ENCODE results near the gene SMIM23. TPM values are rescaled to one million over a fixed set of nuclear protein-coding genes. Genes with fewer than 3 reads are reported as not detected.

SMIM23 gene
- total and polyA plus RNA-seq, 2 of the 4 experiments (the other 2 are of a cell fraction): not detected

DNA sequence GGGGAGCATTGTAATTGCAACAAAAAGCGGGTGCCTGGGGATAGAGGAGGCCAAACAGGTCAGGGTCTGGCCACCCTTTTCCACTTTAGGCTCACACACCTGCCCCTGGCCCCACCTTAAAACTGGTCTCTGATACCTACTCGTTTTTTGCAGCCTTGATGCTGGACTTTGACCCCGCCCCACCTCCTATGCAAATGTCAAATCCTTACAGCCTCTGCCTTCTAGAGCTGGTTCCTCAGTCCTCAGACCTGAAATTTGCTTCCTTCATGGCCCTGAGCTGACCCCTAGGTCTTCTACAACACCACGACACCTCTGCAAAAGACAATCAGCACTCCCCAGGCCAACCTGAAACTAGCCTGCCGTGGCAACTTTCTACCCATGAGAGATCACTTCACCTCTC, 37.7 kb downstream of the SMIM23 start:
- Histone ChIP-seq H2AK9ac (replicated peaks; ENCODE audit: low read depth, low read length, poor library complexity) (no peak overlapping the region), H3K23ac (ENCODE audit: low read depth, low read length) (no peak overlapping the region), H3K4ac (ENCODE audit: low read depth, low read length) (no peak overlapping the region), H3K79me1 (ENCODE audit: low read depth in 1 of 2, low read length in 2 of 2) (no peaks in the 10 kb centered on the region), H3K4me1 (ENCODE audit: control insufficient read depth, insufficient read depth, low read length) (no peaks in the 10 kb centered on the region), H2BK5ac (ENCODE audit: low read depth, low read length, poor library complexity, severe bottlenecking) (no peak overlapping the region), H4K8ac (ENCODE audit: low read depth in 2 of 2, low read length in 2 of 2) (no peak overlapping the region), H2AK5ac (ENCODE audit: low read depth, low read length) (no peak overlapping the region), H3K9ac (ENCODE audit: low read depth, low read length) (no peak overlapping the region), H2BK15ac (ENCODE audit: low read depth, low read length) (no peak overlapping the region), H3K18ac (ENCODE audit: low read depth, low read length) (no peak overlapping the region), H2AFZ (replicated peaks; ENCODE audit: low read length, poor library complexity) (no peak overlapping the region), H3K36me3 (ENCODE audit: control insufficient read depth, insufficient read depth, low read length) (no peaks in the 10 kb centered on the region), H3K56ac (ENCODE audit: extremely low read depth, insufficient read depth, low read length) (no peak overlapping the region), H4K20me1 (ENCODE audit: insufficient read depth, low read length) (no peaks in the 10 kb centered on the region), H2BK120ac (ENCODE audit: low read depth, low read length) (no peak overlapping the region), H3K4me2 (ENCODE audit: low read depth, low read length) (no peak overlapping the region), H2BK20ac (ENCODE audit: low read depth, low read length) (no peak overlapping the region), H3K9me3 (ENCODE audit: control insufficient read depth, insufficient read depth, low read length) (peaks cover 5% of the 10 kb centered on the region), H3K14ac (replicated peaks; ENCODE audit: low read depth, low read length) (no peak overlapping the region), H3K9me1 (ENCODE audit: insufficient read depth, low read length) (no peaks in the 10 kb centered on the region), H3K4me3 (ENCODE audit: insufficient read depth, low read depth, low read length) (no peak overlapping the region), H3K27ac (ENCODE audit: insufficient read depth, low read length) (no peak overlapping the region), H4K5ac (ENCODE audit: low read depth, low read length) (no peak overlapping the region), H3K27me3 (ENCODE audit: control insufficient read depth, insufficient read depth, low read length) (peaks cover 18% of the 10 kb centered on the region), H4K91ac (ENCODE audit: insufficient read depth, low read depth, low read length) (no peak overlapping the region)
- DNase-seq (no peak), ATAC-seq (ENCODE audit: low read depth) (no peak)
- ChIA-PET CTCF (interaction anchor here (1.3 kb wide), 1 partner anchor 22 kb away, joined by 3 read pairs; no protein-coding TSS in a partner anchor), POLR2A (ENCODE audit: unreplicated experiment) (no interaction called here)
- dilution Hi-C loops (cut with HindIII; ENCODE audit: low sequenced_read_pairs, unreplicated experiment) (no loop called here), intact Hi-C loops (cut with micrococcal nuclease) (no loop called here), in situ Hi-C loops (cut with MboI; ENCODE audit: low sequenced_read_pairs) (no loop called here)
- WGBS, 2 experiments (ENCODE audit: extremely low coverage in 2 of 2, insufficient read length in 1 of 2): 40% methylated on average over 2 of the region's 5 CpGs; no CpG with 5 or more reads in 1 of the 2 experiments
- BruUV-seq (replicated peaks): no TSS peak
- no peak for TF ChIP-seq RAD21 (IDR thresholded peaks at IDR 0.05; ENCODE audit: low read length)
- TF ChIP-seq, protein P1, sequence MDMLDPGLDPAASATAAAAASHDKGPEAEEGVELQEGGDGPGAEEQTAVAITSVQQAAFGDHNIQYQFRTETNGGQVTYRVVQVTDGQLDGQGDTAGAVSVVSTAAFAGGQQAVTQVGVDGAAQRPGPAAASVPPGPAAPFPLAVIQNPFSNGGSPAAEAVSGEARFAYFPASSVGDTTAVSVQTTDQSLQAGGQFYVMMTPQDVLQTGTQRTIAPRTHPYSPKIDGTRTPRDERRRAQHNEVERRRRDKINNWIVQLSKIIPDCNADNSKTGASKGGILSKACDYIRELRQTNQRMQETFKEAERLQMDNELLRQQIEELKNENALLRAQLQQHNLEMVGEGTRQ (IDR thresholded peaks at IDR 0.05; ENCODE audit: low read depth, low read length): no peak
- TF ChIP-seq CEBPB (IDR thresholded peaks at IDR 0.05; ENCODE audit: low read depth, low read length): no peak
- TF ChIP-seq MAFK (IDR thresholded peaks at IDR 0.05; ENCODE audit: low read depth, low read length): no peak
- no peak for TF ChIP-seq BHLHE40 (IDR thresholded peaks at IDR 0.05; ENCODE audit: low read depth, low read length)
- TF ChIP-seq RFX5 (IDR thresholded peaks at IDR 0.05; ENCODE audit: low read depth, low read length): no peak
- no peak for TF ChIP-seq FOS (IDR thresholded peaks at IDR 0.05; ENCODE audit: low read depth, low read length)
- no peak for TF ChIP-seq POLR2A (IDR thresholded peaks at IDR 0.05; ENCODE audit: low read depth, low read length)
- TF ChIP-seq RCOR1 (IDR thresholded peaks at IDR 0.05; ENCODE audit: insufficient replicate concordance, low read length): no peak
- TF ChIP-seq, protein P2, sequence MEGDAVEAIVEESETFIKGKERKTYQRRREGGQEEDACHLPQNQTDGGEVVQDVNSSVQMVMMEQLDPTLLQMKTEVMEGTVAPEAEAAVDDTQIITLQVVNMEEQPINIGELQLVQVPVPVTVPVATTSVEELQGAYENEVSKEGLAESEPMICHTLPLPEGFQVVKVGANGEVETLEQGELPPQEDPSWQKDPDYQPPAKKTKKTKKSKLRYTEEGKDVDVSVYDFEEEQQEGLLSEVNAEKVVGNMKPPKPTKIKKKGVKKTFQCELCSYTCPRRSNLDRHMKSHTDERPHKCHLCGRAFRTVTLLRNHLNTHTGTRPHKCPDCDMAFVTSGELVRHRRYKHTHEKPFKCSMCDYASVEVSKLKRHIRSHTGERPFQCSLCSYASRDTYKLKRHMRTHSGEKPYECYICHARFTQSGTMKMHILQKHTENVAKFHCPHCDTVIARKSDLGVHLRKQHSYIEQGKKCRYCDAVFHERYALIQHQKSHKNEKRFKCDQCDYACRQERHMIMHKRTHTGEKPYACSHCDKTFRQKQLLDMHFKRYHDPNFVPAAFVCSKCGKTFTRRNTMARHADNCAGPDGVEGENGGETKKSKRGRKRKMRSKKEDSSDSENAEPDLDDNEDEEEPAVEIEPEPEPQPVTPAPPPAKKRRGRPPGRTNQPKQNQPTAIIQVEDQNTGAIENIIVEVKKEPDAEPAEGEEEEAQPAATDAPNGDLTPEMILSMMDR (conservative IDR thresholded peaks at IDR 0.05; ENCODE audit: low read depth, low read length): no peak
- TF ChIP-seq MAZ (IDR thresholded peaks at IDR 0.05; ENCODE audit: borderline replicate concordance, low read depth, low read length): no peak
- TF ChIP-seq CHD1 (IDR thresholded peaks at IDR 0.05; ENCODE audit: low read depth, low read length): no peak
- no peak for TF ChIP-seq SMC3 (IDR thresholded peaks at IDR 0.05; ENCODE audit: low read depth, low read length)
- TF ChIP-seq MXI1 (IDR thresholded peaks at IDR 0.05; ENCODE audit: borderline replicate concordance, low read depth, low read length): no peak
